ENCODE measurements around the gene PIM2. TPM values are rescaled to one million over a fixed set of nuclear protein-coding genes. Genes with fewer than 3 reads are reported as not detected.

PIM2 gene
- total and polyA plus RNA-seq, 9 of the 15 experiments (the other 6 are each of a cell fraction or from before 2014, with no cell fraction given), result 67.6 to 191 (median 108) TPM

- TF ChIP-seq ZHX1 (conservative IDR thresholded peaks at IDR 0.05; ENCODE audit: low read length), result no peak
- TF ChIP-seq MLLT1 (IDR thresholded peaks at IDR 0.05), result no peak
- no peak for TF ChIP-seq CEBPZ (IDR thresholded peaks at IDR 0.05; ENCODE audit: borderline replicate concordance, low read depth, low read length)
- TF ChIP-seq ZNF384 (IDR thresholded peaks at IDR 0.05; ENCODE audit: low read depth, low read length), result no peak
- TF ChIP-seq TRIM28 (IDR thresholded peaks at IDR 0.05), result no peak
- TF ChIP-seq GABPA (tag; conservative IDR thresholded peaks at IDR 0.05; ENCODE audit: low read depth), result no peak
- TF ChIP-seq SREBF2 (CRISPR knock-in tag; IDR thresholded peaks at IDR 0.05), result no peak
- no peak for TF ChIP-seq ADNP (tag; IDR thresholded peaks at IDR 0.05)
- TF ChIP-seq ZNF589 (CRISPR knock-in tag; IDR thresholded peaks at IDR 0.05; ENCODE audit: low read depth), result no peak
- TF ChIP-seq C11orf30 (IDR thresholded peaks at IDR 0.05; ENCODE audit: low read depth), result no peak
- no peak for TF ChIP-seq ZKSCAN8 (CRISPR knock-in tag; IDR thresholded peaks at IDR 0.05)
- no peak for TF ChIP-seq ZNF586 (CRISPR knock-in tag; conservative IDR thresholded peaks at IDR 0.05)
- TF ChIP-seq POLR2G (IDR thresholded peaks at IDR 0.05; ENCODE audit: low read depth, low read length), result no peak
- no peak for TF ChIP-seq ZNF280B (CRISPR knock-in tag; IDR thresholded peaks at IDR 0.05)
- no peak for TF ChIP-seq CREB5 (CRISPR knock-in tag; IDR thresholded peaks at IDR 0.05)
- TF ChIP-seq YY1 (IDR thresholded peaks at IDR 0.05; ENCODE audit: borderline replicate concordance in 1 of 3, control insufficient read depth in 1 of 3, extremely low read depth in 1 of 3, insufficient read depth in 3 of 3, insufficient read length in 1 of 3, insufficient replicate concordance in 2 of 3, low read depth in 1 of 3, low read length in 2 of 3), result no peak
- no peak for TF ChIP-seq SRSF1 (IDR thresholded peaks at IDR 0.05; ENCODE audit: low read depth, low read length)
Observed at GRCh38 chrX:48961585-48962091, 42.8 kb upstream of the PIM2 start (continued).

All from K562 (cell line).